HG02938 (cell line): ENCODE data around the gene BPIFB3.

Source experiments
- ATAC-seq: cut with Tn5 transposase; IDR thresholded peaks from one replicate; pipeline ENCODE4 v1.9.1; 2021; ENCODE audit warnings: mild to moderate bottlenecking, moderate library complexity; ENCODE audit not compliant: unreplicated experiment

BPIFB3 gene

GRCh38 chr20:33015700-33016580 lies 37.8 kb upstream of the BPIFB3 start:
- ATAC-seq: no peak

DNA sequence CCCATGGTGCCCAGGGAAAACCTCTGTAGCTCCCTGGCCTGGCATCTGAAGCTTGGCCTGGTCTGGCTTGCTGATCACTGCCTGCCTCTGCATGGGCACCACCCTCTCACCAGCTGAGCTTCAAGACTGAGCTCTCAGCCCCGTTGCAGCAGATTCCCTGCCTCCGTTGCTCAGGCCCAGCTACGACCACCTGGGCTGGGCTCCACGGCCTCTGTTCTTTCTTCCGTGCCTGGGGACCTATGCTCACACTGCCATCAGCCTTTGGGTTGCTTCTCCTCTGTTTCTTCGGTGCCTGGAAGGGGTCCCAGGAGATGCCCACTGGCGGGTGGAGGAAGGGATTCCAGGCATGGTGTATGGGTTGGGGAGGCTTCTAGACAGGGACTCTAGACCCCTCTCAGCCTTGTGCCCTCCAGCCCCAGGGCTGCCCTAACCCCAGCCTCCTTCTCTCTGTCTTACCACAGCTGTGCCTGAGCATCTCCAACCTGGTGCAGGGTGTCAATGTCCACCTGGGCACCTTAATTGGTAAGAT lies 37.1 kb upstream of the BPIFB3 start:
- no peak for ATAC-seq

- no peak for ATAC-seq
Measured at GRCh38 chr20:33017542-33017941, 36.2 kb upstream of the BPIFB3 start.

DNA sequence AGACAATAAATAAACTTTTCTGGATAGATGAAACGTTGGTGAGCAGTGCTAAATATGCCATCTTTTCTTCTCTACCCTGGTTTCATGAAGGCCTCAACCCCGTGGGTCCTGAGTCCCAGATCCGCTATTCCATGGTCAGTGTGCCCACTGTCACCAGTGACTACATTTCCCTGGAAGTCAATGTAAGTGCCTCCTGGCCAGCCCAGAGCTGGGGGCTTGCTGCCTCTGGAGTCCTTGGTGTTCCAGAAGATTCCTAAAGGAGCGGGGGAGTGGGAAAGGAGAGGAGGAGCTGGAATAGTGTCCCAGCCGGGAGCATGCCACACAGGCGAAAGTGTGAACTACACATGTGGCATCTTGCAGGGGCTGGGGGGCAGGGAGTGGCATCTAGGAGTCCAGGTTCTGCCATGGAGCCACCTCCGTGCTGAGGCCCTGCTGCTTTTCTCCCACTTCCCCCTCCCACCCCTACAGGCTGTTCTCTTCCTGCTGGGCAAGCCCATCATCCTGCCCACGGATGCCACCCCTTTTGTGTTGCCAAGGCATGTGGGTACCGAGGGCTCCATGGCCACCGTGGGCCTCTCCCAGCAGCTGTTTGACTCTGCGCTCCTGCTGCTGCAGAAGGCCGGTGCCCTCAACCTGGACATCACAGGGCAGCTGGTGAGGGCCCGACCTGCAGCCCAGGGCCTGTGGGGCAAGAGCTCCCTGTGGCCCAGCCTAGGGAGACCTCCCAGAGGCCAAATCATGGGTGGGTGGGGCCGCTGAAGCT lies 35.4 kb upstream of the BPIFB3 start:
- no peak for ATAC-seq

- ATAC-seq: no peak
Measured at GRCh38 chr20:33019465-33020277, 34.0 kb upstream of the BPIFB3 start.

DNA sequence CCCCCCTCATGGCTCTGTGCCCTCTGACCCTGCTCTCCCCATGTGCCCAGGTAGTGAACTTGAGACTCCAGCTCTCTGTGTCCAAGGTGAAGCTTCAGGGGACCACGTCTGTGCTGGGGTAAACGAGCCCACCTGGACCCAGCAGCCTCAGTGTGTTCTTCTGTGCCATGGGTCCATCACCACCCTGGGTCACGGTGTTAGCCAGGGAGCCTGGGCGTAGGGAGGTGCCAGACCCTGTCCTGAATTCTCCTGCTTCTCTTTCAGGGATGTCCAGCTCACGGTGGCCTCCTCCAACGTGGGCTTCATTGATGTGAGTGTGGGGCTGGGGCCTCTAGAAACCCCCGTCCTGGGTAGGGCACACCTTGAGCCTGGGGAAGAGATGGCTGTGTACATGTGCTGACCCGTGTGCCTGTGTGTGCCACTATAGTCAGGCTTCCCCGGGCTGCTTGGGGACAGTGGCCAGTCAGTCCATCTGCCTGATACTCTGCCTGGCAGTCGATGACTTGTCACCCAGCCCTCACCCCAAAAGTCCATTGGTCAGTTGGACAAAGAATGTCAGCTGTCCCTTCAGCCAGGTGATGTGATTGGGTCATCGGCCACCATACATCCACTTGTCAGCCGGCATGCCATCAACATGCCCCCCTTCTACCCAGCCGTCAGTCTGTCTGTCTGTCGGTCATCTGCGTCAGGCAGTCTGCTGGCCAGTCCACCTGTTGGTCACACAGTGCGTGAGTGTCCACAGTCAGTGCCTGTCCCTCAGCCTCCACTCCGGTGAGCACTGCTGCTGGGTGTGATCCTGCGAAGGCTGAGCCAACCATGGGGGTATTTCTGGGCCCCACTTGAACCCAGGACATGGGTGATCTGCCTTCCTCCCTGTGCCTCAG lies 33.2 kb upstream of the BPIFB3 start:
- no peak for ATAC-seq

DNA sequence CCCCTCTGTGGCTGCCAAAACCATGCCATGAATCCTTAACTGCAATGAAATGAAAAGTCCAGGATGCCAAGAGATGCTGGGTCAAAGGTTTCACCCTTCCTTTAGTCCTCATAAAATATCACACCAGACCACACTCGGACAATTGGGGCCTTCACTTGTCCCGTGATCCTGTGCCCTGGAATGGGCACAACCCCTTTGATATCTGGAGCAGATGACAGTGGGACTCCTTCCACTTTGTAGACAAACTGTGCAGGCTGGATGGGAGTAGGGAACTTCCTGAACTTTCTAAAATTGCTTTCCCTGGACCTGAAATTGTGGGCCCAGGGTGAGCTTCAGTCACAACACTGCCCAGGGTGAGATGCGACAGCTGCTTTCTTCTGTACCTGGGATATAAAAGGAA lies 31.8 kb upstream of the BPIFB3 start:
- ATAC-seq: no peak

DNA sequence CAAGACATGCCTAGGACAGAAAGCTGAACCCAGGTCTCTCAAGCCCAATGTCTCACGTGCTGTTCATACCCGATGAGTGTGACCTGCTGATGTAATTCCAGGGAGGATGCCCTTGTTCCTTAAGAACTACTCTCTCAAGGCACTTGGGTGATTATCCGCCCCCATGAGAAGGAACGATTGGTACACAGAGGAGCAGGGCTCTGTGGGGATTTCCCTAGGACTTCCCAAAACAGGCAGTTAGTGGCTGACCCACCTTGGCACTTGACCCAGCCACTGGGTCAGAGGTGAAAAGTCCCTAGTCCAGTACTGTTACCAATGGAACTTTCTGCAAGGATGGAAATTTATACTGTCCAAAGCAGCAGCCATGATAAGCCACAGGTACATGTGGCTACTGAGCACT lies 31.4 kb upstream of the BPIFB3 start:
- no peak for ATAC-seq

- no peak for ATAC-seq
Measured at GRCh38 chr20:33022694-33023438, 30.8 kb upstream of the BPIFB3 start.

DNA sequence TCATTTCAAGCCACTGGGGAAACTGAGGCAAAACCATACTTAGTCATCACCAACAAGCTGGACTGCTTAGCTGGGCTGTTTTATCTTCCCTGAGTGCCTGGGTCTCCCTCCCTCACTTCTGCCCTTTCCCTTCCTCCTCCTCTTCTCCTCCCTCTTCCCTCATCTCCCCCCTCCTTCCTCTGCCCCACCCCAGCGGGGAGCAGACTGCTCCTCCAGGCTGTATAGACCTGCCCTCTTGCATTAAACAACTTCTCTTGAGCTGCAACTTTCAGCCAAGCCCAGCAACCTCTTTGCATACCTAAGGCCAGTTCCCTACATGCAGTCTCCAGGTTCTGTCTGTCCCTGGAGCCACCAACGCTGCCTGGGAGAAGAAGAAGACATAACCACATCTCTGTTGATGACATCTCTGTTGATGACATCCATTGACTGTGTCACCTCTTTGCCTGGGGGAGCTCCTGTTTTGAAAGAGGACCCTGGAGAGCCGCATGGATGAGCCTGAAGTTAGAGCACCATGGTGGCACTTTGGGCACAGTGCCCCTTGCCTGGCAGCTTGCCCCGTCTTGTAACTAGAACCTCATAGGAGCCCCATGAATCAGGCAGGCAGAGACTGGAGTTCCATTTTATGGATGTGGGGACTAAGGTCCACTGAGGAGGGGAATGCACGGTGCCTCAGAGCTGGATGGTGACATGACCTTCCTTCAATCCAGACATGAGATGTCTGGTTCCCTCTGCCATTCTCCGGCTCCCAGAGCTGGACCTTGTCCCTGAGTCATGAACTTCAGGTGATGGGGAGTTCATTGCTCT lies 30.1 kb upstream of the BPIFB3 start:
- ATAC-seq: no peak

DNA sequence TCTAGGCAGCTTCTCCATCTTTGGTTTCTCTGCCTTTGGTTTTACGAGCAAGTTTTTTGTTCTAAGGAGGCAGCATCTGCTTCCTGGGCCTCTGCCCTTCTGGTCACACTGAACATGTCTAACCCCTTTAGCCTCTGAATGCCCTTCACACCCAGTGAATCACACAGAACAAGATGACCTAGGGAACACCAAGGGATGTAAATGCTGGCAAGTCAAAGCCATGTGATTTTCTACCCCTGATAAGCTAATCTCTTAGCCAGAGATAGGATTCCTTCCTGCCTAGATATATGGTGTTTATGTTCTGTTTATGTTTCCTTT lies 29.5 kb upstream of the BPIFB3 start:
- ATAC-seq: no peak

DNA sequence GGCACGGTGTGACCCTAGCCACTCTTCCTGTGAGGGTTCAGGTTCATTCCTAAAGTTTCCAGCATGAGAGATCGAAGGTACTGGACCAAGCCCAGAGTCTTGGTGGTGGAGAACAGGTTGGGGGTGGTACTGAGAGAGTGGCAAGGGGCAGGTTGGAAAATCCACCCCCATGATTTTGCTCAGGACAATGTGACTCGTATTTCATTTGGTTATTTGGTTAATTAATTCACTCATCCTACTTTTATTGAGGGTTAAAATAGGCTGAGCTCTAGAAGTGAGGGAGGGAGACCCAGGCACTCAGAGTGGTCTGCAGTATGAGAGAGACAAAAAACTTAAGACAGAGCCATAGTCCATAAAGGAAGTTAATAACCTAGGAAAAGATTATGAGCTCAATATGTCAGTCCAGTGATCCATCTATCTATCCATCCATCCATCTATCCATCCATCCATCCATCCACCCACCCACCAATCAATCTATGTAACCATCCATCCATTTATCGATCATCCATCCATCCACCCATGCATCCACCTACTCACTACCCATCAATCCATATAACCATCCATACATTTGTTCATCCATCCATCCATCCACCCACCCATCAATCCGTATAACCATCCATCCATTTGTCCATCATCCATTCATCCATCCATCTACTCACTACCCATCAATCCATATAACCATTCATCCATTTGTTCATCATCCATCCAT lies 28.9 kb upstream of the BPIFB3 start:
- ATAC-seq: no peak

DNA sequence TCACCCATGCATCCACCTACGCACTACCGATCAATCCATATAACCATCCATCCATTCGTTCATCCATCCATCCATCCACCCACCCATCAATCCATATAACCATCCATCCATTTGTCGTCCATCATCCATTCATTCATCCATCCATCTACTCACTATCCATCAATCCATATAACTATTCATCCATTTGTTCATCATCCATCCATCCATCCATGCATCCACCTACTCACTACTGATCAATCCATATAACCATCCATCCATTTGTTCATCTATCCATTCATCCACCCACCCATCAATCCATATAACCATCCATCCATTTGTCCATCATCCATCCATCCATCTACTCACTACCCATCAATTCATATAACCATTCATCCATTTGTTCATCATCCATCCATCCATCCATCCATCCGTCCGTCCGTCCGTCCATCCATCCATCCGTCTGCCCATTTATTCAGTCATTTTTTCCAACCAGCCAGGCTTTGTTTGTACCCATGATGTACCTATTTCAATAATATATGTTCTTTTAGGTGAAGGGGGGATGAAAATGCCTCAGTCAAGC lies 28.3 kb upstream of the BPIFB3 start:
- ATAC-seq: no peak

DNA sequence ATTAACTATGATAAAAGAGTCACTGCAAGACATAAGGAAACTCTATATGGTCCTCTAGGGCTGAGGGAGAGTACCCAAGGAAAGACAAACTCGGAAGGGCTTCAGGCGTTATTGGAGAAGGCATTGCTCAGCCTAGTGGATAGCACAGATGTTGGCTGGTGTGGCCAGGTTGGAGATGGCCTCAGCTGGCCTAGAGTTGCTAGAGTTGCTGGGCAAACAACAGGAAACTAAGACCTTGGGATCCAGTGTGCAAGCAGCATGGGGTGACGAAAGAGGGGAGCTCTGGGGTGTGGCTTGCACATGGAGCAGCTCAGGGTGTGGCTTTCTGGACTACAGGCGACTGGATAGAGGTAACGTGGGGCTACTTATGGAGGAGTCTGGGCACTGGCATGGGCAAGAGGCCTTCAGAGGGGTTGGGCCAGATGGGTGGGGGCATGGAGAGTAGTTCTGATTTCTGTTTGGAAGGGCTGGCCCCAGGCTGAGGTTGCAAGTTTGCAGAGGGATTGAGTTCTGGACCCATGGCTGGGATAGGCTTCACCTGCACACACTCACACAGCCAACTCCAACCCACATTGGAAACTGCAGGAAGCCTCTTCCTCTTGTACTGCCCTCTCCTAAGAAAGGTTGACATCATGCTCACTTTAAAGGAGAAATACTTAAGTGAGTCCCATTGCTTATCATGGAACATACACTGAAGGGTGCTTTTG lies 27.5 kb upstream of the BPIFB3 start:
- no peak for ATAC-seq

- no peak for ATAC-seq
Measured at GRCh38 chr20:33026779-33027759, 26.6 kb upstream of the BPIFB3 start.
